ENCODE data around the gene FOSB. TPM values are rescaled to one million over a fixed set of nuclear protein-coding genes. Genes with fewer than 3 reads are reported as not detected.
"Not testable (repeated sequence)": the region's sequence is repeated elsewhere in the genome, so short reads cannot be mapped to it uniquely, and the experiment has no call there.

Gene FOSB
- polyA plus RNA-seq, 2 of the 4 experiments (the other 2 are of a cell fraction): 0.57 to 48.8 TPM

GRCh38 chr19:45428384-45429231 lies 39.2 kb upstream of the FOSB start (continued):
- TF ChIP-seq, protein P1, sequence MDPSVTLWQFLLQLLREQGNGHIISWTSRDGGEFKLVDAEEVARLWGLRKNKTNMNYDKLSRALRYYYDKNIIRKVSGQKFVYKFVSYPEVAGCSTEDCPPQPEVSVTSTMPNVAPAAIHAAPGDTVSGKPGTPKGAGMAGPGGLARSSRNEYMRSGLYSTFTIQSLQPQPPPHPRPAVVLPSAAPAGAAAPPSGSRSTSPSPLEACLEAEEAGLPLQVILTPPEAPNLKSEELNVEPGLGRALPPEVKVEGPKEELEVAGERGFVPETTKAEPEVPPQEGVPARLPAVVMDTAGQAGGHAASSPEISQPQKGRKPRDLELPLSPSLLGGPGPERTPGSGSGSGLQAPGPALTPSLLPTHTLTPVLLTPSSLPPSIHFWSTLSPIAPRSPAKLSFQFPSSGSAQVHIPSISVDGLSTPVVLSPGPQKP (IDR thresholded peaks at IDR 0.05; ENCODE audit: low read depth, low read length): no peak
- TF ChIP-seq, protein P2, sequence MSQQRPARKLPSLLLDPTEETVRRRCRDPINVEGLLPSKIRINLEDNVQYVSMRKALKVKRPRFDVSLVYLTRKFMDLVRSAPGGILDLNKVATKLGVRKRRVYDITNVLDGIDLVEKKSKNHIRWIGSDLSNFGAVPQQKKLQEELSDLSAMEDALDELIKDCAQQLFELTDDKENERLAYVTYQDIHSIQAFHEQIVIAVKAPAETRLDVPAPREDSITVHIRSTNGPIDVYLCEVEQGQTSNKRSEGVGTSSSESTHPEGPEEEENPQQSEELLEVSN (IDR thresholded peaks at IDR 0.05; ENCODE audit: borderline replicate concordance, low read depth): no peak
- no peak for TF ChIP-seq CBX2 (IDR thresholded peaks at IDR 0.05; ENCODE audit: borderline replicate concordance, low read depth)
- TF ChIP-seq FOXS1 (CRISPR knock-in tag; IDR thresholded peaks at IDR 0.05): no peak
- no peak for TF ChIP-seq NPAS2 (CRISPR knock-in tag; IDR thresholded peaks at IDR 0.05; ENCODE audit: borderline replicate concordance)
- TF ChIP-seq RCOR1 (IDR thresholded peaks at IDR 0.05; ENCODE audit: low read depth, low read length): peak; percentile 93
- TF ChIP-seq, protein P3, sequence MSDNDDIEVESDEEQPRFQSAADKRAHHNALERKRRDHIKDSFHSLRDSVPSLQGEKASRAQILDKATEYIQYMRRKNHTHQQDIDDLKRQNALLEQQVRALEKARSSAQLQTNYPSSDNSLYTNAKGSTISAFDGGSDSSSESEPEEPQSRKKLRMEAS (IDR thresholded peaks at IDR 0.05): peak; percentile 41; the same call in 1 of the 2 replicates
- TF ChIP-seq CTCF (IDR thresholded peaks at IDR 0.05): peak; percentile 65
- TF ChIP-seq MAZ (IDR thresholded peaks at IDR 0.05; ENCODE audit: borderline replicate concordance, low read depth, low read length): no peak
- TF ChIP-seq, protein P4, sequence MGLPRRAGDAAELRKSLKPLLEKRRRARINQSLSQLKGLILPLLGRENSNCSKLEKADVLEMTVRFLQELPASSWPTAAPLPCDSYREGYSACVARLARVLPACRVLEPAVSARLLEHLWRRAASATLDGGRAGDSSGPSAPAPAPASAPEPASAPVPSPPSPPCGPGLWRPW (IDR thresholded peaks at IDR 0.05): no peak
- no peak for TF ChIP-seq ZSCAN20 (CRISPR knock-in tag; IDR thresholded peaks at IDR 0.05)
- no peak for TF ChIP-seq SREBF2 (IDR thresholded peaks at IDR 0.05)
- TF ChIP-seq HOXB13 (CRISPR knock-in tag; IDR thresholded peaks at IDR 0.05; ENCODE audit: low read depth): no peak
- TF ChIP-seq RFX5 (IDR thresholded peaks at IDR 0.05): no peak
- TF ChIP-seq RARB (CRISPR knock-in tag; IDR thresholded peaks at IDR 0.05): no peak
- no peak for TF ChIP-seq MAFK (IDR thresholded peaks at IDR 0.05; ENCODE audit: partially characterized antibody)
- no peak for TF ChIP-seq POLR2AphosphoS2 (conservative IDR thresholded peaks at IDR 0.05; ENCODE audit: low read length)
- no peak for TF ChIP-seq HOXB5 (CRISPR knock-in tag; IDR thresholded peaks at IDR 0.05)
- no peak for TF ChIP-seq PHF8 (IDR thresholded peaks at IDR 0.05; ENCODE audit: borderline replicate concordance, low read depth)
- TF ChIP-seq ATOH8 (CRISPR knock-in tag; IDR thresholded peaks at IDR 0.05; ENCODE audit: low read depth): no peak
- no peak for TF ChIP-seq CBX8 (IDR thresholded peaks at IDR 0.05)
- TF ChIP-seq ZNF302 (CRISPR knock-in tag; IDR thresholded peaks at IDR 0.05): no peak
- TF ChIP-seq CEBPB (IDR thresholded peaks at IDR 0.05): no peak
- no peak for TF ChIP-seq RAD21 (conservative IDR thresholded peaks at IDR 0.05 in 1 of 2, IDR thresholded peaks at IDR 0.05 in 1 of 2)
- TF ChIP-seq NFE2L2 (conservative IDR thresholded peaks at IDR 0.05; ENCODE audit: low read length): no peak
- TF ChIP-seq JUNB (IDR thresholded peaks at IDR 0.05): no peak
- no peak for TF ChIP-seq USF2 (IDR thresholded peaks at IDR 0.05)
- TF ChIP-seq EHF (CRISPR knock-in tag; IDR thresholded peaks at IDR 0.05): no peak
- peak; percentile 99 for TF ChIP-seq KDM1A (IDR thresholded peaks at IDR 0.05; ENCODE audit: low read depth)
- no peak for TF ChIP-seq POLR2A (IDR thresholded peaks at IDR 0.05; ENCODE audit: low read length)
- no peak for TF ChIP-seq ESRRA (IDR thresholded peaks at IDR 0.05; ENCODE audit: borderline replicate concordance, low read length)

GRCh38 chr19:45429896-45430295 lies 37.9 kb upstream of the FOSB start:
- FAIRE-seq; DNase-seq (ENCODE audit: low read depth in 1 of 2, low spot score in 1 of 2); ATAC-seq; H3K4me2 ChIP-seq; H3K4me3 ChIP-seq; H3K9me3 ChIP-seq; POLR2A ChIA-PET; H3K27ac ChIP-seq: not testable (repeated sequence)
- 86% methylated on average over 11 of the region's 11 CpGs for WGBS (ENCODE audit: missing lambda C conversion rate)
- peaks cover 19% of the 10 kb centered on the region for H3K4me1 ChIP-seq
- CTCF ChIA-PET: interaction anchor here (3.0 to 27.6 kb wide), 4 partner anchors 10 to 63 kb away, joined by 13 to 1883 read pairs (median 310); partner anchors contain the start of genes FOSB, PPM1N and RTN2
